Activated T-cell treated with anti-CD3 and anti-CD28 coated beads, Interleukin-2, amount 50 U/mL, for 24 hours (primary cell): ENCODE measurements around the gene APLP1.
"Not testable (repeated sequence)": the region's sequence is repeated elsewhere in the genome, so short reads cannot be mapped to it uniquely, and the experiment has no call there.

Experiments
- DNase-seq: peaks from one replicate; pipeline ENCODE4 v3.0.0-alpha.2; 2020
- H3K27ac Mint-ChIP-seq: 2 replicates; pipeline ENCODE4 v1.8.0; 2020; ENCODE audit warnings: mild to moderate bottlenecking, mixed read lengths
- H3K27me3 Mint-ChIP-seq: 2 replicates; pipeline ENCODE4 v1.8.0; 2020; ENCODE audit warnings: mixed read lengths
- H3K36me3 Mint-ChIP-seq: 2 replicates; pipeline ENCODE4 v1.8.0; 2020; ENCODE audit warnings: low read depth, mixed read lengths
- H3K4me1 Mint-ChIP-seq: 2 replicates; pipeline ENCODE4 v1.8.0; 2020; ENCODE audit warnings: low read depth, mixed read lengths
- H3K4me3 Mint-ChIP-seq: 2 replicates; pipeline ENCODE4 v1.8.0; 2020; ENCODE audit warnings: mild to moderate bottlenecking, moderate library complexity, mixed read lengths
- H3K9me3 Mint-ChIP-seq: 2 replicates; pipeline ENCODE4 v1.8.0; 2020; ENCODE audit warnings: mixed read lengths

APLP1 gene

DNA sequence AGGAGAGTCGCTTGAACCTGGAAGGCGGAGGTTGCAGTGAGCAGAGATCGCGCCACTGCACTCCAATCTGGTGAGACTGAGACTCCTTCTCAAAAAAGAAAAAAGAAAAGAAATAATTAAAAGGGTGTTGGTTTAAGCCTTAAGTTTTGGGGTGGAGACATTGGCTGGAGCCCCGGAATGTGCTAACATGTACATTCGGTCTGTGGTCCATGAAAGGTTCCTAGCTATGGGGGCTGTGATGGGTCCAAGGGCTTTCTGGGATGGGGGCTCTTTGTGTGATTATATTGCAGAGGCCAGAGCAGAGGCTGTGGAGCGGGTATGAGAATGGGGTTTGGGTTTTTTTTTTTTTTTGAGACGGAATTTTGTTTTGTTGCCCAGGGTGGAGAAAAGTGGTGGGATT, 17.5 kb downstream of the APLP1 start:
- Mint-ChIP-seq H3K36me3 (peaks cover 54% of the 10 kb centered on the region), H3K9me3 (no peaks in the 10 kb centered on the region), H3K27ac (peak overlapping the region; percentile 68), H3K27me3 (no peaks in the 10 kb centered on the region), H3K4me3 (no peak overlapping the region), H3K4me1 (peaks cover 8% of the 10 kb centered on the region)
- DNase-seq = peak; percentile 33

DNA sequence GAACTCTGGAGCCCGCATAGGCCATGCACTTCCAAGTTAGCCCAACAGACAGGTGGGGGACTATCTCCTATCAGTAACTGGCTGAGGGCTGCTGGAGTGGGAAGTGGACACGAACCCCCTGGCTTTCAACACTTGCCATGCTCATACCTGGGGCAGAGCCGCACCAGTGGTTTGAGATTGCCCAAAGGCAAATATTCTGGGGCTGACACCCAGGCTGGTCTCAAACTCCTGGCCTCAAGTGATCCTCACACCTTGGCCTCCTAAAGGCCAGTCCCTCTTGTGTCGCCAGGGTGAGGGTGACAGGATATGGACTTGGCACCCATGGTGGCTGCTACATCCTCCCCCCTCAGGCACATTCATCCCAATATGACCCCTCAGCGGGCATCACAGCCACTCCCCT, 18.8 kb downstream of the APLP1 start:
- no peak for DNase-seq
- Mint-ChIP-seq H3K27ac (peak overlapping the region; percentile 50), H3K4me3 (no peak overlapping the region), H3K4me1 (peaks cover 8% of the 10 kb centered on the region), H3K36me3 (peaks cover 64% of the 10 kb centered on the region), H3K9me3 (no peaks in the 10 kb centered on the region), H3K27me3 (no peaks in the 10 kb centered on the region)

DNA sequence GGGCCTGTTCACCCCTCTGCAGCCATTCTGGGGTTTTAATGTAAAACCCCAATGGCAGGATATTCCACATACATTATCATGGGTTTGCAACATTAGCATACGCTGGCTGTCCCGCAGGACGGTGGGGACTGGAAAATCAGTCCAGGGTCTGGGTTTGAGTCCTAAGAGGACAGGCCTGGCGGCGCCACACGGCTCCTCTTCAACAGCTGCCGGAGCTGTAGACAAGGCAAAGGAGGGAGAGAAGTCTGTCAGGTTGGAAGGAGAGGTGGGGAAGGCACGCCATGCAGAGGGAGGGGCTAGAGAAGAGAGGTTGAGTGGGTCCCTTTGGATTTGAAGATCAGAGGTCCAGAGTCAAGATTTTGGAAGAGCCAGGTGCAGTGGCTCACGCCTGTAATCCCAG, 20.0 kb downstream of the APLP1 start:
- Mint-ChIP-seq H3K27me3 (no peaks in the 10 kb centered on the region), H3K4me3 (no peak overlapping the region), H3K36me3 (peaks cover 75% of the 10 kb centered on the region), H3K4me1 (peaks cover 13% of the 10 kb centered on the region), H3K27ac (peak overlapping the region; percentile 59), H3K9me3 (no peaks in the 10 kb centered on the region)
- DNase-seq = no peak

DNA sequence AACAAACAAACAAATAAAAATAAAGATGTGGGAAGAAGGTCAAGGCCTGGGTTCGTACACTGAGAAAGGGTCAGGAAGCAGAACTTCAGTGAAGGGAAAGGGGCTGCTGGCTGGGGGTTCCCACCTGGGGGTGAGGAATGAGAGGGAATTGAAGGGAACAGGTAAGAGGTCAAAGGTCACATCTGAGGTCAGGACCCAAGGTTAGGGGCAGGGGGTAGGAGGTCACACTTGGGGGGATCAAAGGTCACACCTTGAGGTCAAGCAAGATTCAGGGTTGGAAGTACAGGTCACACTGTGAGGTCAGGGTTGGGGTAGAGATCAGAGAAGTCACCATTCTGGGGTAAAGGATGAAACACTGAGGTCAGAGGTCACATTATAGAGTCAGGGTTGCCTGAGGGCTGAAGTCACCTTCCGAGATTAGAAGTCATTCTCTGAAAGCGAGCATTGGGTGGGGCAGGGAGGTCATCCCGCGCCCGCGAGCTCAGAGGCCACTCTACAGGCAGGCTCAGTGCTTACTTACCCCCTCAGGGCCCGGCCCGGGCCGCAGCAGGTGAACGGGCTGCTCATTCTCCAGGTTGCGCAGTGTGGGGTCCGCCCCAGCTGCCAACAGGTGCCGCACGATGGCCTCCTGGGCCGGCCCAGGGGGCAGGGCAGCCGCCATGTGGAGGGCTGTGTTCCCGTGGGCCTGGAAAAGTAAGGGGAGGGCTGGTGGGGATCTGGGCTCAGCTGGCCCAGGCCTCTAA, 21.2 kb downstream of the APLP1 start:
- no peak overlapping the region for H3K4me3 Mint-ChIP-seq
- H3K36me3 Mint-ChIP-seq = peaks cover 87% of the 10 kb centered on the region
- peak overlapping the region; percentile 53 for H3K27ac Mint-ChIP-seq
- no peaks in the 10 kb centered on the region for H3K27me3 Mint-ChIP-seq
- no peaks in the 10 kb centered on the region for H3K9me3 Mint-ChIP-seq
- H3K4me1 Mint-ChIP-seq = peaks cover 18% of the 10 kb centered on the region
- DNase-seq = no peak

DNA sequence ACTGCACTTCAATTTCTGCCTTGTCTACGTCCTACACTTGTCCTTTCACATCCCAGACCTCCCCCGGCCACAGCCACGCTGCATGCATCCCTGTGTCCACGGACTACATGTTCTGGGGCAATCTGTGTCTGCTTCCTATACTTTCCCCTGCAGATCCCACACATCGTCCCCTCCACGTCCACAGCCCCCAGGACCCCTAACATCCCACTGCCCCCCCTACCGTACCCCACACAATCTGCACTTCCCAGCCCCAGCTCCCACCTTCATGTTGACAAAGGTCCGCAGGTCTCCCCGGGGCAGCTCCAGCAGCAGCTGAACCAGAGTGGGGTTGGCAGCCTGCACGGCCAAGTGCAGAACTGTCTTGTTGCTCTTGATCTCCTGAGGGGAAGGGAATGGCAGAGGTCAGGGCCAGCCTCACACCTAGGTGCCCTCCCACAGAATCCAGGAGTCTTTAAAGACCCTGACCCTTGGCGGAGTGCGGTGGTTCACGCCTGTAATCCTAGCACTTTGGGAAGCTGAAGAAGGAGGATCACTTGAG, 21.8 kb downstream of the APLP1 start:
- no peak for DNase-seq
- H3K4me3 Mint-ChIP-seq = no peak overlapping the region
- H3K9me3 Mint-ChIP-seq = no peaks in the 10 kb centered on the region
- peak overlapping the region; percentile 40 for H3K27ac Mint-ChIP-seq
- H3K27me3 Mint-ChIP-seq = no peaks in the 10 kb centered on the region
- peaks cover 20% of the 10 kb centered on the region for H3K4me1 Mint-ChIP-seq
- H3K36me3 Mint-ChIP-seq = peaks cover 92% of the 10 kb centered on the region

DNA sequence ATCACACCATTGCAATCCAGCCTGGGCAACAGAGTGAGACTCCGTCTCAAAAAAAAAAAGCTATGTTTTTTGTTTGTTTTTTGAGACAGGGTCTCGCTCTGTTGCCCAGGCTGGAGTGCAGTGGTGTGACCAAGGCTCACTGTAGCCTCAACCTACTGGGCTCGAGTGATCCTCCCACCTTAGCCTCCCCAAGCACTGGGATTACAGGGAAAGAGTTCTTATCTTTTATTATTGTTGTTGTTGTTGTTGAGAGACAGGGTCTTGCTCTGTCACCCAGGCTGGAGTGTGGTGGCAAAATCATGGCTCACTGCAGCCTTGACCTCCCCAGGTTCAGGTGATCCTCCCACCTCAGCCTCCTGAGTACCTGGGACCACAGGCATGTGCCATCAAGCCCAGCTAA, 23.4 kb downstream of the APLP1 start:
- not testable (repeated sequence) for H3K27me3 Mint-ChIP-seq, DNase-seq, H3K4me3 Mint-ChIP-seq, H3K9me3 Mint-ChIP-seq, H3K27ac Mint-ChIP-seq
- peaks cover 95% of the 10 kb centered on the region for H3K36me3 Mint-ChIP-seq
- H3K4me1 Mint-ChIP-seq = peaks cover 30% of the 10 kb centered on the region

DNA sequence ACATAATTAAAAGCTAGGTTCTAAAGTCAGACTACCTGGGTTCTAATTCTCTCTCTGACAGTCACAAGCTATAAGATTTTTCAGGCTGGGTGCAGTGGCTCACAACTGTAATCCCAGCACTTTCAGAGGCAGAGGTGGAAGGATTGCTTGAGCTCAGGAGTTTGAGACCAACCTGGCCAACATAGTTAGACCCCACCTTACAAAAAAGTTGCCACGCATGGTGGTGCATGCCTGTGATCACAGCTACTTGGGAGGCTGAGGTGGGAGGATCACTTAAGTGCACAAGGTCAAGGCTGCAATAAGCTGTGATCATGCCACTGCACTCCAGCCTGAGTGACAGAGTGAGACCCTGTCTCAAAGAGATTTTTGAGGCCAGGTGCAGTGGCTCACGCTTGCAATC, 26.0 kb downstream of the APLP1 start:
- Mint-ChIP-seq H3K9me3 (no peaks in the 10 kb centered on the region), H3K27ac (peak overlapping the region; percentile 52), H3K27me3 (no peaks in the 10 kb centered on the region), H3K36me3 (peaks cover 95% of the 10 kb centered on the region), H3K4me1 (peaks cover 43% of the 10 kb centered on the region), H3K4me3 (no peak overlapping the region)
- no peak for DNase-seq

DNA sequence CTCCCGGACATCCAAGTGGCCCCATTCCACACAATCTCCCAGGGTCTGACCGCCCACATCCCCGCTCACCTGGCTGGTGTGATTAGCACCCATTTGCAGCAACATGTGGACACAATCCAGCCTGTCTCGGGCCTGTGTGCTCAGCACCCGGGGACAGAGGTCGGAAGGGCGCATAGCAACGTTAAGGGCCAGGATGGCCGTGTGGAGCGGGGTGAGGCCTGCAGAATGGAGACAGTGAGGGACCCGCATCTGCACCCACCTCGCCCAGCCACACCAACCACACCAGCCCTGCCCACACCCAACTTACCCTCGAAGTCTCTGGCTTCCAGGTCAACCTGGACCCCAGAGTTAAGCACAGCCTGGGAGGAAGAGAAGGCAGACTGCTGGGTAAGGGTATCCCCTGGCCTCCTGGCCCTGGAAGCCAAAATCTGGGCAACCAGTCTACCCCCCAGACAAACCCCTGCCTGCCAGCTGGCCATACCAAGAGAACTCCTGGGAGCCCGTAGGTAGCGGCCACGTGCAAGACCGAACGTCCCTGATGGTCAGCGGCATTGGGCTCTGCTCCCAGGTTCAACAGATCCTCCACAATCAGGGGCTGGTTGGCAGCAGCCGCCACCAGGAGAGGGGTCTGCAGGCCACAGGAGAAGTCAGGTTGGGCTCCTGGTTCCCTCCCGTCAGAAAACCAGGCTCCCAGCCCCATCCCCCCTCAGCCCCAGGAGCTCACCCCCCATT, 27.7 kb downstream of the APLP1 start:
- Mint-ChIP-seq H3K27me3 (no peaks in the 10 kb centered on the region), H3K4me1 (peaks cover 44% of the 10 kb centered on the region), H3K27ac (peak overlapping the region; percentile 98), H3K9me3 (no peaks in the 10 kb centered on the region), H3K4me3 (peak overlapping the region; percentile 97), H3K36me3 (peaks cover 85% of the 10 kb centered on the region)
- DNase-seq = no peak

DNA sequence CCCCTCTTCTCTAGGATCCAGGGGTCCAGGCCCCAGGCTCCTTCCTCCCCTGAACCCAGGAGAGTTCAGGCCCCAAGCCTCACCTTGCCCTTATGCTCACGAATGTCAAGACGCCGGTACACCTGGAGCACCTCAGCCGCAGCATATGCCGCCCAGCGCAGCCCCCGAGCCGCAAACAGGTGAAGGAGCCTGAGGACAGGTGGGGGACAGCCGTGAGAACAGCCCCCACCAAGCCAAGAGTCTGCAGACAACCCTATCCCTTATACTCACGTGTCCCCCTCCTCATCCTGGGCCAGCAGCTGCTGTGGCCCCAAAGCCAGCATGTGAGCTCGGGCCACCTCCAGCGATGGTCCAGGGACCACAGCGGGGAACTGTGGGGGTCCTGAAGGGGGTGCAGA, 28.3 kb downstream of the APLP1 start:
- Mint-ChIP-seq H3K36me3 (peaks cover 80% of the 10 kb centered on the region), H3K4me3 (peak overlapping the region; percentile 97), H3K27me3 (no peaks in the 10 kb centered on the region), H3K9me3 (no peaks in the 10 kb centered on the region), H3K27ac (peak overlapping the region; percentile 98), H3K4me1 (peaks cover 49% of the 10 kb centered on the region)
- no peak for DNase-seq

DNA sequence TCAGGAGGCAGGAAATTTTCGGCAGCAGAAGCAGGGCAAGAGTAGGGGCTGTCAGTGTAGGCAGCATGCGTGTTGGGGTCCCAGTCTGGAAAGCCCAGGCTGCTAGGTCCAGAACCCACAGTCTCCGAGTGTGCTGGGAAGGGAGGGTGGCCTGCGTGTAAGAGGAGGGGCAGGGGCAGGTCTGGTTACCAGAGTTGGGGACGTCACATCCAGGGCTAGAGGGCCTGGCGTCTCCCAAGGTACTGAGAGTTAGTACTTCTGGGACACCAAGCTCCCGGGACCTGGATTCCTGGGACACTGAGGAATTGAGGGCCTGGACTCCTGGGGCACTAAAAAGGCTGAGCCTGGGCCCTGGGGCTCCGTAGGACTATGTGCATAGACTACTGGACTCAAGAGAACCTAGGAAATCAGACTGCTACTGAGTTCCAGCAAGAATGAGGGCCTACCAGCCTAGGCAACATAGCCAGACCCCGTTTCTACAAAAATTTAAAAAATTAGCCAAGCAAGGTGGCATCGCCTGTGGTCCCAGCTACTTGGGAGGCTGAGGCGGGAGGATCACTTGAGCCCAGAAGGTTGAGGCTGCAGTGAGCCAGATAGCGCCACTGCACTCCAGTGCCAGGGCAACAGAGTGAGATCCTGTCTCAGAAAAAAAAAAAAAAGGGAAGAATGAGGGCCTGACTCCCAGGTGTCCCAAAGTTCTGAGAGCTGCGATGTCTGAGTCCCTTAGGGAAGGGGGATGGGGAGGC, 29.5 kb downstream of the APLP1 start:
- peaks cover 58% of the 10 kb centered on the region for H3K4me1 Mint-ChIP-seq

DNA sequence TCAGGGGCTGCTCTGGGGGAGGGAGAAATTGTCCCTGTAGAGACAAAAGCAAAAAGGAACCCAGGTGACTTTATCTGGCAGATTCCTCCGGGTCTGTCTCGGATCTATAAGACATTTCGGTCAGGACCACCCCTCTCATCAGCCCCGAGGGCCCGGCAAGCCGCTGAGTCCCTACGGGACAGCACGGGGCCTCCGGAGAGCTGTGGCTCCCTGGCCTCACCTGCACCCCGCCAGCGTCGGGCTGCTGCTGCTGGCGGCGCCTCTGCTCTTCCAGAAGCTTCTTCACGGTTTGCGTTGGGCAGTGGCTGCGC, 30.1 kb downstream of the APLP1 start:
- Mint-ChIP-seq H3K27me3 (no peaks in the 10 kb centered on the region), H3K9me3 (no peaks in the 10 kb centered on the region), H3K36me3 (peaks cover 69% of the 10 kb centered on the region), H3K27ac (peak overlapping the region; percentile 98), H3K4me3 (peak overlapping the region; percentile 97), H3K4me1 (peaks cover 60% of the 10 kb centered on the region)
- DNase-seq = no peak

More for the DNA sequence above, 29.5 kb downstream of the APLP1 start:
- H3K36me3 Mint-ChIP-seq = peaks cover 70% of the 10 kb centered on the region
- H3K9me3 Mint-ChIP-seq = no peaks in the 10 kb centered on the region
- no peaks in the 10 kb centered on the region for H3K27me3 Mint-ChIP-seq
- peak overlapping the region; percentile 98 for H3K27ac Mint-ChIP-seq
- DNase-seq = no peak
- H3K4me3 Mint-ChIP-seq = peak overlapping the region; percentile 97

DNA sequence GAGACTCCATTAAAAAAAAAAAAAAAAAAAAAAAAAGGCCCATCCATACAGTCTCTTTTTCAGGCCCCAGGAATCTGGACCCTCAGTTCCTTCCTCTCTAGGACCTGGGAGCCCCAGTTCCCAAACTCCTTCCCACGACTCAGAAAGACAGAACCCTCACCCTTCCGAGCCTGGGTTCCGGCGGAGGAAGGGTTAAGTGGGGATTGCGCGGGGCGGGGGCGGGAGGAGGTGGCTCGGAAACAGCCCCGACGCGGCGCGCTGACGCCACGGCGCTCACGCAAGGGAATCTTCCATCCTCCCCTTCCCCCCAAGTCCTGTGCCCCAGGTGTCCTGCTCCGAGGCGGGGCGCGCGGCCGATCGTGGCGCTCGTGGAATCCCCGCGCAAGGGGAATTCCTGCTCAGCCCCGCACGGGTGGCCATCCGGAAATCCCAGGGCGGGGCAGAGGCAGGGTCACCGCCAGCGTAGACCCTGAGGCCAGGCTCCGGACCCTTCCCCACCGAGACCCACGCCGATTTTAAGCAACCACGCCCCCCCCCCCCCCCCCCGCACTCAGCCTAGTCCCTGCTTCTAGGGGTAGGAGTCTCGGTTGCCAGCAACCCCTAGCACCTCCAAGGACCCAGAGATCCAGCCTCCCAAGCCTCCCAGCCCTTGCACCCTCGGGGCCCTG, 31.3 kb downstream of the APLP1 start:
- H3K9me3 Mint-ChIP-seq = no peaks in the 10 kb centered on the region
- peak overlapping the region; percentile 98 for H3K27ac Mint-ChIP-seq
- peak overlapping the region; percentile 97 for H3K4me3 Mint-ChIP-seq
- H3K4me1 Mint-ChIP-seq = peaks cover 68% of the 10 kb centered on the region
- peak; percentile 89 for DNase-seq
- no peaks in the 10 kb centered on the region for H3K27me3 Mint-ChIP-seq
- peaks cover 58% of the 10 kb centered on the region for H3K36me3 Mint-ChIP-seq

DNA sequence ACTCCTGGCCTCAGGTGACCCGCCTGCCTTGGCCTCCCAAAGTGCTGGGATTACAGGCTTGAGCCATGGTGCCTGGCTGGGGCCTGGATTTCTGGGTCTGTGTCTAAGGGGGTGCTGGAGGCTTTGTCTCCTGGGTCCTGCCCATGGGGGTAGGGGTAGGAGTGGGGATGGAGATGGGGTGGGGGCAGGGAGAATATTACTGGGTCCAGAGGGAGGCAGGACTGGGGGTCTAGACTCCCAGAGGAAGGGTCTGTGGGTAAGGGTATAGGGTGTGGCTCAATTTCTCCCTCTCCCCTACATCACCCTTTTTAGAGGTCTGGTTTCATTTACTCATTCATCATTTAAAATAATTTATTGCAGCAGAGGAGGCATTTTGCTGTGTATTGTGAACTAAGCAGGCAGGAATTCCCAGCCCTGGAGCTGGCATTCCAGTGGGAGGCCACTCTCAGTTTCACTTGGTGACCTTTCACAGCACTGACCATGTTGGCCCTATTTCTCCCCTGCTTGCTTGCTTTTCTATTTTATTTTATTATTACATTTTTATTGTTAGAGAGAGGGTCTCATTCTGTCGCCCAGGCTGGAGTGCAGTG, 32.8 kb downstream of the APLP1 start:
- H3K9me3 Mint-ChIP-seq = no peaks in the 10 kb centered on the region
- H3K4me3 Mint-ChIP-seq = peak overlapping the region; percentile 97
- peaks cover 65% of the 10 kb centered on the region for H3K4me1 Mint-ChIP-seq
- no peak for DNase-seq
- H3K27me3 Mint-ChIP-seq = no peaks in the 10 kb centered on the region
- peak overlapping the region; percentile 98 for H3K27ac Mint-ChIP-seq
- H3K36me3 Mint-ChIP-seq = peaks cover 43% of the 10 kb centered on the region
